ENCODE measurements around the gene IVD. TPM values are rescaled to one million over a fixed set of nuclear protein-coding genes. Genes with fewer than 3 reads are reported as not detected.

Gene IVD
- total RNA-seq, 1 donor from 2014 or later = 86.6 TPM

- H3K9me3 Mint-ChIP-seq = no peaks in the 10 kb centered on the region
- TF ChIP-seq CTCF (conservative IDR thresholded peaks at IDR 0.05) = no peak
These were observed 19.1 kb upstream of the IVD start for GRCh38 chr15:40386480-40386879.

GRCh38 chr15:40388941-40389823, 16.4 kb upstream of the IVD start:
- H3K4me3 Mint-ChIP-seq = no peak overlapping the region
- H3K27me3 Mint-ChIP-seq = no peaks in the 10 kb centered on the region
- no peak overlapping the region for H3K27ac Mint-ChIP-seq
- peaks cover 7% of the 10 kb centered on the region for H3K4me1 Mint-ChIP-seq (ENCODE audit: unreplicated experiment)
- DNase-seq (ENCODE audit: extremely low spot score, unreplicated experiment) = no peak
- TF ChIP-seq CTCF (conservative IDR thresholded peaks at IDR 0.05) = no peak
- no peaks in the 10 kb centered on the region for H3K9me3 Mint-ChIP-seq
- peaks cover 43% of the 10 kb centered on the region for H3K36me3 Mint-ChIP-seq

More at GRCh38 chr15:40386480-40386879, 19.1 kb upstream of the IVD start:
- Mint-ChIP-seq H3K27me3 (no peaks in the 10 kb centered on the region), H3K4me3 (no peak overlapping the region), H3K27ac (no peak overlapping the region), H3K36me3 (peaks cover 33% of the 10 kb centered on the region), H3K4me1 (ENCODE audit: unreplicated experiment) (peaks cover 20% of the 10 kb centered on the region)
- DNase-seq (ENCODE audit: extremely low spot score, unreplicated experiment) = no peak

GRCh38 chr15:40389824-40390595, 15.6 kb upstream of the IVD start:
- H3K27me3 Mint-ChIP-seq = no peaks in the 10 kb centered on the region
- H3K4me1 Mint-ChIP-seq (ENCODE audit: unreplicated experiment) = no peaks in the 10 kb centered on the region
- DNase-seq (ENCODE audit: extremely low spot score, unreplicated experiment) = no peak
- TF ChIP-seq CTCF (conservative IDR thresholded peaks at IDR 0.05) = no peak
- H3K27ac Mint-ChIP-seq = no peak overlapping the region
- peaks cover 43% of the 10 kb centered on the region for H3K36me3 Mint-ChIP-seq
- no peak overlapping the region for H3K4me3 Mint-ChIP-seq
- no peaks in the 10 kb centered on the region for H3K9me3 Mint-ChIP-seq

- Mint-ChIP-seq H3K27ac (no peak overlapping the region), H3K9me3 (no peaks in the 10 kb centered on the region), H3K4me1 (ENCODE audit: unreplicated experiment) (no peaks in the 10 kb centered on the region), H3K36me3 (peaks cover 28% of the 10 kb centered on the region), H3K27me3 (no peaks in the 10 kb centered on the region), H3K4me3 (no peak overlapping the region)
- no peak for TF ChIP-seq CTCF (conservative IDR thresholded peaks at IDR 0.05)
- DNase-seq (ENCODE audit: extremely low spot score, unreplicated experiment) = no peak
These were observed 12.3 kb upstream of the IVD start for GRCh38 chr15:40392986-40393948.
